ENCODE data around the gene TACC2. TPM values are rescaled to one million over a fixed set of nuclear protein-coding genes. Genes with fewer than 3 reads are reported as not detected.
"Not testable (repeated sequence)": the region's sequence is repeated elsewhere in the genome, so short reads cannot be mapped to it uniquely, and the experiment has no call there.

The TACC2 gene
- total RNA-seq, 4 donors from 2014 or later, result 206 to 606 (median 261) TPM

- H3K4me1 ChIP-seq, result no peaks in the 10 kb centered on the region
- DNase-seq (ENCODE audit: low spot score in 2 of 2), result no peak
- H3K36me3 ChIP-seq, result peaks cover 59% of the 10 kb centered on the region
- H3K27me3 ChIP-seq, result no peaks in the 10 kb centered on the region
- H3K27ac ChIP-seq, result no peak overlapping the region
- no peak overlapping the region for H3K4me3 ChIP-seq
- TF ChIP-seq POLR2AphosphoS5 (IDR thresholded peaks at IDR 0.05) (no peak), EP300 (IDR thresholded peaks at IDR 0.05) (no peak), POLR2A (IDR thresholded peaks at IDR 0.05) (no peak), CTCF (IDR thresholded peaks at IDR 0.05) (no peak)
- WGBS, result 100% methylated on average over 2 of the region's 9 CpGs
- H3K9me3 ChIP-seq, result no peaks in the 10 kb centered on the region
These were observed 210.1 kb downstream of the TACC2 start for GRCh38 chr10:122199070-122199469.

GRCh38 chr10:122199689-122200088 lies 210.7 kb downstream of the TACC2 start:
- Histone ChIP-seq H3K9me3 (no peaks in the 10 kb centered on the region), H3K27me3 (no peaks in the 10 kb centered on the region), H3K27ac (no peak overlapping the region), H3K4me1 (no peaks in the 10 kb centered on the region), H3K4me3 (no peak overlapping the region), H3K36me3 (peaks cover 62% of the 10 kb centered on the region)
- no peak for TF ChIP-seq CTCF (IDR thresholded peaks at IDR 0.05)
- no peak for TF ChIP-seq EP300 (IDR thresholded peaks at IDR 0.05)
- TF ChIP-seq POLR2AphosphoS5 (IDR thresholded peaks at IDR 0.05), result no peak
- no peak for TF ChIP-seq POLR2A (IDR thresholded peaks at IDR 0.05)
- WGBS, result 92% methylated on average over 4 of the region's 6 CpGs
- no peak for DNase-seq (ENCODE audit: low spot score in 2 of 2)

DNA sequence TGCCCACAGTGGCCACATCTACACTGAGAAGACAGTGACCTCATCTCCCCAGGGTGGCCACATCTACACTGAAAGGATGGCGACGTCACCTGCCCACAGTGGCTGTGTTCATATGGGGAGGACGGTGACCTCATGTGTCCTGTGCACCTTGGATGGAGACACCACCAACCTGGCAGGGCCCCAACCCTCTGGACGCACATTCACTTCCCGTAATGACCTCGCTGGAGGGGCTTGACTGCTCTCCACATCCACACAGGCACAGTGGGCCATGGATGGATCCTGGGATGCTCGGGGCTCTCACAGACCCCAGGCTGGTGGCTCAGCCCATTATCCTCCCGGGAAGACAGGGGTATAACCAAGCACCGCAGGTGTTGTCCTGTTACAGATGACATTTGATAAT lies 212.4 kb downstream of the TACC2 start:
- WGBS, result 92% methylated on average over 3 of the region's 9 CpGs
- Histone ChIP-seq H3K36me3 (peaks cover 46% of the 10 kb centered on the region), H3K9me3 (no peaks in the 10 kb centered on the region), H3K27me3 (no peaks in the 10 kb centered on the region), H3K27ac (no peak overlapping the region), H3K4me1 (no peaks in the 10 kb centered on the region), H3K4me3 (no peak overlapping the region)
- no peak for DNase-seq (ENCODE audit: low spot score in 2 of 2)
- TF ChIP-seq POLR2A (IDR thresholded peaks at IDR 0.05) (no peak), POLR2AphosphoS5 (IDR thresholded peaks at IDR 0.05) (no peak), EP300 (IDR thresholded peaks at IDR 0.05) (no peak), CTCF (IDR thresholded peaks at IDR 0.05) (no peak)

DNA sequence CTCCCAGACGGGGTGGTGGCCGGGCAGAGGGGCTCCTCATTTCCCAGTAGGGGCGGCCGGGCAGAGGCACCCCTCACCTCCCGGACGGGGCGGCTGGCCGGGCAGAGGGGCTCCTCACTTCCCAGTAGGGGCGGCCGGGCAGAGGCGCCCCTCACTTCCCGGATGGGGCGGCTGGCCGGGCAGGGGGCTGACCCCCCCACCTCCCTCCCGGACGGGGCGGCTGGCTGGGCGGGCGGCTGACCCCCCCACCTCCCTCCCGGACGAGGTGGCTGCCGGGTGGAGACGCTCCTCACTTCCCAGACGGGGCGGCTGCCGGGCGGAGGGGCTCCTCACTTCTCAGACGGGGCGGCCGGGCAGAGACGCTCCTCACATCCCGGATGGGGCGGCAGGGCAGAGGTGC lies 214.2 kb downstream of the TACC2 start:
- not testable (repeated sequence) for H3K4me3 ChIP-seq; H3K4me1 ChIP-seq; H3K9me3 ChIP-seq; H3K27ac ChIP-seq; H3K27me3 ChIP-seq; DNase-seq (ENCODE audit: low spot score in 2 of 2)
- peaks cover 33% of the 10 kb centered on the region for H3K36me3 ChIP-seq
- WGBS, result 97% methylated on average over 9 of the region's 33 CpGs

DNA sequence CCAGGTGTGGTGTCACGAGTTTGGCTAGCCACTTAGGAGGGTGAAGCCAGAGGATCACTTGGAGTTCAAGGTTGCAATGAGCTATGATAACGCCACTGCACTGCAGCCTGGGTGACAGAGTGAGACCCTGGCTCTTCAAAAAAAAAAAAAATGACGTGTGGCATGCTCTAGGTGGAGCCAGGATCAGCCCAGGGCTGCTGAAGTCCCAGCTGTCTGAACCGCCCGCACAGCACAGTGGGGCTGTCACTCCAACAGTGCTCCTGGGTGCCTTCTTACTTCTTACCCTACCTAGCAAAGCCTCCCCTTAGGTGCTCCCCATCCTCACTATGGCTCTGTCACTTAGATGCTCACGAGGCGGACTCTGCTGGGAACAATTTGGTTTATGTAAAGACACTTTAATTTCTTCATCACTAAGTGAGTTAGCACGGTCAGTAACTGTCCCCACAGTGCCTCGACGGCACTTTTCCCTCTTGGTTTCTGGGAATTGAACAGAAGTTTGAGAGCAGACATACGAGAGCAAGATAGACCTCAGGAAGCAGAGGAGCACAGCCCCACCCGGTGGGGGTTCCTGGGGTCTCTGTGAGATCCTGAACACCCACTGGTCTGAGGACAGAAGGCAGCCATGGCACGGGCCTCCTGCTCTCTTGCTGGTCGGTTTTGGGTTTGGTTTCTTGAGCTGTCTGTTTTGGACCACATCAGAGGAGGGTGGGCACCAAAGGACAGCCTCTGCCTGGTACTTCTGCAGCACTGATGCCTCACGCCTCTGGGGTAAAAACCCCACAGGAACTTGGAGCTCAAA lies 215.9 kb downstream of the TACC2 start:
- TF ChIP-seq CTCF (IDR thresholded peaks at IDR 0.05) (no peak), EP300 (IDR thresholded peaks at IDR 0.05) (no peak), POLR2A (IDR thresholded peaks at IDR 0.05) (no peak), POLR2AphosphoS5 (IDR thresholded peaks at IDR 0.05) (no peak)
- H3K4me1 ChIP-seq, result no peaks in the 10 kb centered on the region
- no peak overlapping the region for H3K4me3 ChIP-seq

More for the DNA sequence above, 215.9 kb downstream of the TACC2 start:
- DNase-seq (ENCODE audit: low spot score in 2 of 2), result no peak
- 80% methylated on average over 15 of the region's 15 CpGs for WGBS
- H3K36me3 ChIP-seq, result peaks cover 19% of the 10 kb centered on the region
- H3K27ac ChIP-seq, result no peak overlapping the region
- H3K9me3 ChIP-seq, result no peaks in the 10 kb centered on the region
- H3K27me3 ChIP-seq, result no peaks in the 10 kb centered on the region

All from suprapubic skin (tissue), 4 donors.